Measurements from ENCODE around the gene FAM53B.

The FAM53B gene

GRCh38 chr10:124591123-124591495 lies 153.1 kb downstream of the FAM53B start:
- no peak overlapping the region for H4K91ac ChIP-seq (ENCODE audit: low read length)
- H3K9ac ChIP-seq (ENCODE audit: low read length), result no peak overlapping the region
- no peak for DNase-seq
- H3K4me2 ChIP-seq (ENCODE audit: low read length, poor library complexity, severe bottlenecking), result no peak overlapping the region
- 94% methylated on average over 4 of the region's 5 CpGs for WGBS
- no peak overlapping the region for H3K4ac ChIP-seq (ENCODE audit: low read depth in 1 of 2, low read length in 2 of 2)
- no peak overlapping the region for H3K27ac ChIP-seq (ENCODE audit: low read length, poor library complexity, severe bottlenecking)
- no peak overlapping the region for H3K23ac ChIP-seq (ENCODE audit: low read length in 2 of 2)
- no peak overlapping the region for H2BK120ac ChIP-seq (ENCODE audit: low read depth, low read length)
- no peak overlapping the region for H3K14ac ChIP-seq (ENCODE audit: low read length in 2 of 2)
- H2BK12ac ChIP-seq (ENCODE audit: low read length in 2 of 2), result no peak overlapping the region
- peaks cover 9% of the 10 kb centered on the region for H3K9me3 ChIP-seq (ENCODE audit: control insufficient read depth, low read length)
- no peak overlapping the region for H2BK15ac ChIP-seq (ENCODE audit: low read depth, poor library complexity, severe bottlenecking)
- peaks cover 4 to 25% of the 10 kb centered on the region in 2 experiments for H3K27me3 ChIP-seq (ENCODE audit: control insufficient read depth in 1 of 2, insufficient read depth in 1 of 2, low read length in 2 of 2)
- H3K79me1 ChIP-seq (replicated peaks; ENCODE audit: low read length, poor library complexity, severe bottlenecking), result no peaks in the 10 kb centered on the region
- H3K4me1 ChIP-seq (ENCODE audit: control insufficient read depth, insufficient read depth, low read depth, low read length), result peaks cover 6% of the 10 kb centered on the region
- no peak overlapping the region for H2AFZ ChIP-seq (ENCODE audit: low read depth, low read length)
- H3K18ac ChIP-seq (ENCODE audit: low read depth in 1 of 2, low read length in 2 of 2), result peak overlapping the region in 1 of 2 experiments; percentile 11
- H3K36me3 ChIP-seq (ENCODE audit: control insufficient read depth in 1 of 2, insufficient read depth in 2 of 2, low read depth in 1 of 2, low read length in 2 of 2), result no peaks in the 10 kb centered on the region
- no peak overlapping the region for H2AK5ac ChIP-seq (ENCODE audit: low read length, severe bottlenecking)
- no peak overlapping the region for H2BK5ac ChIP-seq (ENCODE audit: low read depth, low read length, poor library complexity, severe bottlenecking)
- no peak overlapping the region for H3K4me3 ChIP-seq (ENCODE audit: insufficient read depth in 1 of 2, low read depth in 1 of 2, low read length in 2 of 2)
- H4K8ac ChIP-seq (ENCODE audit: low read length), result no peak overlapping the region

- H3K4me1 ChIP-seq (ENCODE audit: control insufficient read depth, insufficient read depth, low read depth, low read length), result peaks cover 6% of the 10 kb centered on the region
- H4K91ac ChIP-seq (ENCODE audit: low read length), result no peak overlapping the region
- peak overlapping the region; percentile 12 for H4K8ac ChIP-seq (ENCODE audit: low read length)
- peaks cover 9% of the 10 kb centered on the region for H3K9me3 ChIP-seq (ENCODE audit: control insufficient read depth, low read length)
- H2BK5ac ChIP-seq (ENCODE audit: low read depth, low read length, poor library complexity, severe bottlenecking), result no peak overlapping the region
- no peak overlapping the region for H2AFZ ChIP-seq (ENCODE audit: low read depth, low read length)
- 87% methylated on average over 23 of the region's 23 CpGs for WGBS
- no peak overlapping the region for H2BK12ac ChIP-seq (ENCODE audit: low read length in 2 of 2)
- H3K4ac ChIP-seq (ENCODE audit: low read depth in 1 of 2, low read length in 2 of 2), result no peak overlapping the region
- no peak overlapping the region for H3K14ac ChIP-seq (ENCODE audit: low read length in 2 of 2)
- H3K18ac ChIP-seq (ENCODE audit: low read depth in 1 of 2, low read length in 2 of 2), result peak overlapping the region in 1 of 2 experiments; percentile 11
- no peak overlapping the region for H2BK120ac ChIP-seq (ENCODE audit: low read depth, low read length)
- no peak for DNase-seq
- no peaks in the 10 kb centered on the region for H3K36me3 ChIP-seq (ENCODE audit: control insufficient read depth in 1 of 2, insufficient read depth in 2 of 2, low read depth in 1 of 2, low read length in 2 of 2)
- no peak overlapping the region for H3K4me2 ChIP-seq (ENCODE audit: low read length, poor library complexity, severe bottlenecking)
- no peaks in the 10 kb centered on the region for H3K79me1 ChIP-seq (replicated peaks; ENCODE audit: low read length, poor library complexity, severe bottlenecking)
- H3K23ac ChIP-seq (ENCODE audit: low read length in 2 of 2), result no peak overlapping the region
- no peak overlapping the region for H2AK5ac ChIP-seq (ENCODE audit: low read length, severe bottlenecking)
- no peak overlapping the region for H3K27ac ChIP-seq (ENCODE audit: low read length, poor library complexity, severe bottlenecking)
- H3K27me3 ChIP-seq (ENCODE audit: control insufficient read depth in 1 of 2, insufficient read depth in 1 of 2, low read length in 2 of 2), result peaks cover 1 to 25% of the 10 kb centered on the region in 2 experiments
- no peak overlapping the region for H3K9ac ChIP-seq (ENCODE audit: low read length)
- H3K4me3 ChIP-seq (ENCODE audit: insufficient read depth in 1 of 2, low read depth in 1 of 2, low read length in 2 of 2), result no peak overlapping the region
- H2BK15ac ChIP-seq (ENCODE audit: low read depth, poor library complexity, severe bottlenecking), result no peak overlapping the region
Observed at GRCh38 chr10:124590216-124591122, 153.7 kb downstream of the FAM53B start.

- no peak overlapping the region for H3K4me3 ChIP-seq (ENCODE audit: insufficient read depth in 1 of 2, low read depth in 1 of 2, low read length in 2 of 2)
- H2BK5ac ChIP-seq (ENCODE audit: low read depth, low read length, poor library complexity, severe bottlenecking), result no peak overlapping the region
- no peak overlapping the region for H3K14ac ChIP-seq (ENCODE audit: low read length in 2 of 2)
- H4K8ac ChIP-seq (ENCODE audit: low read length), result no peak overlapping the region
- no peak overlapping the region for H2AK5ac ChIP-seq (ENCODE audit: low read length, severe bottlenecking)
- peak overlapping the region in 1 of 2 experiments; percentile 47 for H2BK12ac ChIP-seq (ENCODE audit: low read length in 2 of 2)
- H3K27me3 ChIP-seq (ENCODE audit: control insufficient read depth in 1 of 2, insufficient read depth in 1 of 2, low read length in 2 of 2), result peaks cover 0 to 25% of the 10 kb centered on the region in 2 experiments
- no peaks in the 10 kb centered on the region for H3K36me3 ChIP-seq (ENCODE audit: control insufficient read depth in 1 of 2, insufficient read depth in 2 of 2, low read depth in 1 of 2, low read length in 2 of 2)
- no peak overlapping the region for H2BK120ac ChIP-seq (ENCODE audit: low read depth, low read length)
- peak overlapping the region in 1 of 2 experiments; percentile 60 for H3K4ac ChIP-seq (ENCODE audit: low read depth in 1 of 2, low read length in 2 of 2)
- no peak overlapping the region for H4K91ac ChIP-seq (ENCODE audit: low read length)
- no peak overlapping the region for H2AFZ ChIP-seq (ENCODE audit: low read depth, low read length)
- H3K4me2 ChIP-seq (ENCODE audit: low read length, poor library complexity, severe bottlenecking), result no peak overlapping the region
- no peak overlapping the region for H3K27ac ChIP-seq (ENCODE audit: low read length, poor library complexity, severe bottlenecking)
- no peak overlapping the region for H2BK15ac ChIP-seq (ENCODE audit: low read depth, poor library complexity, severe bottlenecking)
- WGBS, result 89% methylated on average over 24 of the region's 24 CpGs
- peaks cover 9% of the 10 kb centered on the region for H3K9me3 ChIP-seq (ENCODE audit: control insufficient read depth, low read length)
- peak overlapping the region in 1 of 2 experiments; percentile 50 for H3K18ac ChIP-seq (ENCODE audit: low read depth in 1 of 2, low read length in 2 of 2)
- peaks cover 6% of the 10 kb centered on the region for H3K4me1 ChIP-seq (ENCODE audit: control insufficient read depth, insufficient read depth, low read depth, low read length)
- no peak for DNase-seq
- H3K23ac ChIP-seq (ENCODE audit: low read length in 2 of 2), result peak overlapping the region in 1 of 2 experiments; percentile 35
- no peak overlapping the region for H3K9ac ChIP-seq (ENCODE audit: low read length)
- no peaks in the 10 kb centered on the region for H3K79me1 ChIP-seq (replicated peaks; ENCODE audit: low read length, poor library complexity, severe bottlenecking)
Observed at GRCh38 chr10:124589491-124590041, 154.6 kb downstream of the FAM53B start.

GRCh38 chr10:124588736-124589490 lies 155.3 kb downstream of the FAM53B start:
- Histone ChIP-seq H3K23ac (ENCODE audit: low read length in 2 of 2) (peak overlapping the region in 1 of 2 experiments; percentile 35), H3K4me2 (ENCODE audit: low read length, poor library complexity, severe bottlenecking) (no peak overlapping the region), H3K27ac (ENCODE audit: low read length, poor library complexity, severe bottlenecking) (no peak overlapping the region), H2AK5ac (ENCODE audit: low read length, severe bottlenecking) (no peak overlapping the region), H3K4me1 (ENCODE audit: control insufficient read depth, insufficient read depth, low read depth, low read length) (peaks cover 6% of the 10 kb centered on the region), H3K4me3 (ENCODE audit: insufficient read depth in 1 of 2, low read depth in 1 of 2, low read length in 2 of 2) (no peak overlapping the region), H2BK15ac (ENCODE audit: low read depth, poor library complexity, severe bottlenecking) (no peak overlapping the region), H3K18ac (ENCODE audit: low read depth in 1 of 2, low read length in 2 of 2) (peak overlapping the region in 1 of 2 experiments; percentile 50), H3K36me3 (ENCODE audit: control insufficient read depth in 1 of 2, insufficient read depth in 2 of 2, low read depth in 1 of 2, low read length in 2 of 2) (no peaks in the 10 kb centered on the region), H2BK12ac (ENCODE audit: low read length in 2 of 2) (no peak overlapping the region), H4K91ac (ENCODE audit: low read length) (peak overlapping the region; percentile 31), H3K4ac (ENCODE audit: low read depth in 1 of 2, low read length in 2 of 2) (no peak overlapping the region), H3K79me1 (replicated peaks; ENCODE audit: low read length, poor library complexity, severe bottlenecking) (no peaks in the 10 kb centered on the region), H2BK120ac (ENCODE audit: low read depth, low read length) (no peak overlapping the region), H3K27me3 (ENCODE audit: control insufficient read depth in 1 of 2, insufficient read depth in 1 of 2, low read length in 2 of 2) (peaks cover 0 to 25% of the 10 kb centered on the region in 2 experiments), H4K8ac (ENCODE audit: low read length) (no peak overlapping the region), H2BK5ac (ENCODE audit: low read depth, low read length, poor library complexity, severe bottlenecking) (no peak overlapping the region), H2AFZ (ENCODE audit: low read depth, low read length) (no peak overlapping the region), H3K14ac (ENCODE audit: low read length in 2 of 2) (no peak overlapping the region), H3K9me3 (ENCODE audit: control insufficient read depth, low read length) (peaks cover 9% of the 10 kb centered on the region), H3K9ac (ENCODE audit: low read length) (no peak overlapping the region)
- 23% methylated on average over 15 of the region's 15 CpGs for WGBS
- DNase-seq, result peak; percentile 74
